8988T (cell line): ENCODE data around the gene RAB11FIP3.
"Not testable (repeated sequence)": the region's sequence is repeated elsewhere in the genome, so short reads cannot be mapped to it uniquely, and the experiment has no call there.

Experiments used
- DNase-seq: peaks from one replicate; pipeline ENCODE4 v3.0.0; 2011

Gene RAB11FIP3

DNA sequence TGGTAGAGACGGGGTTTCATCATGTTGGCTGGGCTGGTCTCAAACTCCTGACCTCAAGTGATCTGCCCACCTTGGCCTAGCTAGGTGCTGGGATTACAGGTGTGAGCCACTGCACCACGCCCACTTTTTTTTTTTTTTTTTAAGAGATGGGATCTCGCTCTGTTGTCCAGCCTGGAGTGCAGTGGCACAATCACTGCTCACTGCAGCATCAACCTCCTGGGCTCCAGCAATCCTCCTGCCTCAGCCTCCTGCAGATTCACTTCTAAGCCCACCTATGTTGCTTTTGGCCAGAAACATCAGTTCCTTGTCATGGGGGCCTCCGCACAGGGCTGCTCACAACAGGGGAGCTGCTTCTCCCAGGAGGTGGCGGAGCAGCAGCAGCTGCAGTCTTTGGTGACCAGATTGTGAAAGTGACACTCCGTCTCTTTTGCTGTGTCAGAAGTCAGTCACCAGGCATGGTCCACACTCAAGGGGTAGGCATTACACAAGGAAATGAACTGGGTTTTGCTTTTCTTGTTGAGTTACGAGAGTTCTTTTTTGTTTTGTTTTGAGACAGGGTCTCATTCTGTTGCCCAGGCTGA lies 32.9 kb upstream of the RAB11FIP3 start:
- DNase-seq: no peak

DNA sequence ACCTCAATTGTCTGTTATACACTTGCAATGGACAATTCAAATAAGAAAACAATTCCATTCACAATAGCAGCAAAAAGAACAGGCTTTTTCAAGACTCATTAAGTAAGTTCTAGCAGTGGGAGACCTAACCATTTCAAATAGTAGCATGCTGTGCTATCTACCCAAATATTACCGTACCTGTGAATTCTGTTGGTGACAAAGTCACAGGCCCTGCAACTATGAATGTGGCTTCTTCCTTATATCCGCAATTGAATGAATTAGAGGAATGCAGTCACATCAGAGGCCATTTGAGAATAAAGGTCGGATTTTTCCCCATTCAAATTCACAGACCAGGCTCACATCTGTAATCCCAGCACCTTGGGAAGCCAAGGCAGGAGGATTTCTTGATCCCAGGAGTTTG lies 29.2 kb upstream of the RAB11FIP3 start:
- DNase-seq: no peak

DNA sequence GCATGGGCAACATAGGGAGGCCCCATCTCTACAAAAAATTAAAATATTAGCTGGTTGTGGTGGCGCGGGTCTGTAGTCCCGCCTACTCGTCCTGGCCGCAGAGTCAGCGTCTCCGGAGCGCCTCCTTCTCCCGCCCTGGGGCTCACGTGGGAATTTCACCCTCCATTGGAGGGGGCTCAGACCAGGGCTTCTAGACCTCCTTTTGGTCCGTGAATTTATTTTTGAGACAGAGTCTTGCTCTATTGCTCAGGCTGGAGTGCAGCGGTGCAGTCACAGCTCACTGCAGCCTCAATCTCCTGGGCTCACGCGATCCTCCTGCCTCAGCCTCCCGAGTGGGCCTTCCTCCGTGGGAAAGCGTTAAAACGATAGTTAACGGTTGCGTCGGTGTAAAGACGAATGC lies 28.8 kb upstream of the RAB11FIP3 start:
- peak; percentile 65 for DNase-seq

DNA sequence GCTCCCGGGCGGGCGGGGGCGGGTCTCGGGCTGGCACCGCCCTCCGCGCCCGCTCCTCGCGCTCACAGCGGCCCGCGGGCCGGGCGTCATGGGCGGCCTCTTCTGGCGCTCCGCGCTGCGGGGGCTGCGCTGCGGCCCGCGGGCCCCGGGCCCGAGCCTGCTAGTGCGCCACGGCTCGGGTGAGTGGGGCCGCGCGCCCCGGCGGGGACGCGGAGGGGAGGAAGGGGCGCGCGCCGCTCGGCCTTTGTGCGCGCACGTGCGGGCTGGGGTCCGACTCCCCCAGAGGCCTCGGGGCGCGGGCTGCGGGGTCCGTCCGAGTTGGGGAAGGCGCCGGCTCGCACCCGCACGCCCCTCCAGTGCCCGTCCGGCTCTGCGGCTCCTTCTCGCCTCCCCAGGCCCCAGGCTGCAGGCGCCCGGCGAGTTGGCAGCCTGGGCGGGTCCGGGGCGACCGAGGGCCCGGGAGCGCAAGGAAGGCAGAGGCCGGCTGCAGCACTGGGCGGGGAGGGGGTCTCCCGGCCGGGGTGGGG lies 28.3 kb upstream of the RAB11FIP3 start, which contains the start of gene NME4:
NME4 (plus strand) TSS at position 65 of the 527 bp plus-strand sequence; CDS start at position 89, 24 bp downstream.
- DNase-seq: peak; percentile 57

DNA sequence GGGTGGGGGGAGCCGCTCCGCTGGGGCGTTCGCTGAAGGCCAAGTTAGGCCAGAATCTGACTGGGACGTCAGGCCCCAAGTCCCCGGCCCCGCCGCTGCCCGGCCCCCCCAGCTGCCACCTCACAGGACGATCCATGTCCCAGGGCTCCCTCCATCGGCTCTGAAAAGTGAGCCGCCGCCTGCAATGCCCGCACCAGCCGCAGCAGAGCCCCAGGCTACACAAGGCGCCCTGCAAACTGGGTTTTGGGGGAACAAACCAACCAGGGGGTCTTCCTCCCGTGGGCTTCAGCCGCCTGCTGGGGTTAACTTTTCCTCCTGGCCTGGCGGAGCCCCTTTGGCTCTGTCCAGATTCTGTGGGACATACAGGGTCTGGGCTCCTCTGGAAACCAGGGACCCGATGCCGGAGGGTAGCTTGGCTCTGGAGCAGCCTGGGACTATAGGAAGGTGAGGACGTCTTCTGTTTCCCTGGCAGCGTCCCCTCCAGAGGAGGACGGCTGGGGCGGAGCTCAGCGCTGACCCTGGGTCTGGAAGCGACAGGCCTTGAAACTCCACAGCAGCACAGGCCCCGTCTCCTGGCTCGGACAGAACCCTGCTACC lies 27.6 kb upstream of the RAB11FIP3 start:
- peak; percentile 82 for DNase-seq

DNA sequence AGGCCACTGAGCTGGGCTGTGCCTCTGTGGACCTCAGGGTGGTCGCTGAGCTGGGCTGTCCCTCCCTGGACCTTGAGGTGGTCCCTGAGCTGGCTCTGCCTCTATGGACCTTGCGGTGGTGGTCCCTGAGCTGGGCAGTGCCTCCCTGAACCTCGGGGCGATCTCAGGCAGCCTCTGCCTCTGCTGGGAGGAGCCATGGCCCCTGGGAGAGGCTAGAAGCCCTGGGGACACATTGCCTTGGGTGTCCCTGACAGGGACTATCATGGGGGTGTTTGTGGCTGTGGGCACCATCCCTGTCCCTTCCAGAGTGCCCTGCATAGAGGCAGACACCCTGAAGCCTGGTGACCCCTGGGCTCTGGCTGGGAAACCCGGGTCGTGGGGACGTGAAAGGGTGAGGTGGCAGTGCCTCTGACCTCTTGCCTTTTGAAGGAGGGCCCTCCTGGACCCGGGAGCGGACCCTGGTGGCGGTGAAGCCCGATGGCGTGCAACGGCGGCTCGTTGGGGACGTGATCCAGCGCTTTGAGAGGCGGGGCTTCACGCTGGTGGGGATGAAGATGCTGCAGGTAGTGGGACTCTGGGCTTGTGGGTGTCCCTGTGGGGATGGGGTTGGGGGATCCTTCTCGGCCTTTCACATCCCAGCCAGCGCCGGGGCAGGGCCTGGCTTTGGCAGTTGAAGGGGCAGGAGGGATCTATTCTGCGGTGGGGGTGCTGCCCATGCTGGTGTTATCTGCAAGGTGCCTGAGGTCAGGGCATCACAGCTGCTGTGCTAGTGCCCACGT lies 26.7 kb upstream of the RAB11FIP3 start:
- DNase-seq: no peak

DNA sequence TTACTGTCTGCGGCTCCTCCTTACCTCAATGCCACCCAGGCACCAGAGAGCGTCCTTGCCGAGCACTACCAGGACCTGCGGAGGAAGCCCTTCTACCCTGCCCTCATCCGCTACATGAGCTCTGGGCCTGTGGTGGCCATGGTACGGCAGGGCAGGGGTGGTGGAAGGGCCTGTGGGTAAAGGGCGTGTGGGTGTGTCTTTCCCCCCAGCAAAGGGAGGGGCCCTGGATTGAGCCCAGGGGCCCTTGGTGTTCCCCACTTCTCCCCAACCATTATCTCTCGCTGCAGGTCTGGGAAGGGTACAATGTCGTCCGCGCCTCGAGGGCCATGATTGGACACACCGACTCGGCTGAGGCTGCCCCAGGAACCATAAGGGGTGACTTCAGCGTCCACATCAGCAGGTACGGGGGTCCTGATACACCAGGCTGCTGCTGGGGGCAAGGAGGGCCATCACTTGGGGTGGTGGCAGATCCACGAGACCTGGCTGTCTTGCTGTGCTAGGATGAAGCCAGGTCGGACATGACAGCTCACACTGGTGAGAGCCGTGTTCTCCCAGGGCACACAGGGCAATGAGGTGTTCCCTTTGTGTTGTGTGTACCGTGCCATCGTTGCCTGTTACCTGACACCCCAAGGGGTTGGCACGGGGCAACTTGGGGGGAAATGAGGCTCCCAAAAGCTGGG lies 26.0 kb upstream of the RAB11FIP3 start:
- no peak for DNase-seq

DNA sequence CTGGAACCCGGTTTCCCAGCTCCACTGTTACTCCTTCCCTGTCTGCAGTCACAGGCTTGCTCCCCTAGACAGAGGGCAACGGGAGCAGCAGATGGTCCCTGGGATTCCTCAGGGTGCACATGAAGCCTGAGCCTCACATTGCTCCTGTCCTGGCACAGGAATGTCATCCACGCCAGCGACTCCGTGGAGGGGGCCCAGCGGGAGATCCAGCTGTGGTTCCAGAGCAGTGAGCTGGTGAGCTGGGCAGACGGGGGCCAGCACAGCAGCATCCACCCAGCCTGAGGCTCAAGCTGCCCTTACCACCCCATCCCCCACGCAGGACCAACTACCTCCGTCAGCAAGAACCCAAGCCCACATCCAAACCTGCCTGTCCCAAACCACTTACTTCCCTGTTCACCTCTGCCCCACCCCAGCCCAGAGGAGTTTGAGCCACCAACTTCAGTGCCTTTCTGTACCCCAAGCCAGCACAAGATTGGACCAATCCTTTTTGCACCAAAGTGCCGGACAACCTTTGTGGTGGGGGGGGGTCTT lies 25.3 kb upstream of the RAB11FIP3 start:
- no peak for DNase-seq

DNA sequence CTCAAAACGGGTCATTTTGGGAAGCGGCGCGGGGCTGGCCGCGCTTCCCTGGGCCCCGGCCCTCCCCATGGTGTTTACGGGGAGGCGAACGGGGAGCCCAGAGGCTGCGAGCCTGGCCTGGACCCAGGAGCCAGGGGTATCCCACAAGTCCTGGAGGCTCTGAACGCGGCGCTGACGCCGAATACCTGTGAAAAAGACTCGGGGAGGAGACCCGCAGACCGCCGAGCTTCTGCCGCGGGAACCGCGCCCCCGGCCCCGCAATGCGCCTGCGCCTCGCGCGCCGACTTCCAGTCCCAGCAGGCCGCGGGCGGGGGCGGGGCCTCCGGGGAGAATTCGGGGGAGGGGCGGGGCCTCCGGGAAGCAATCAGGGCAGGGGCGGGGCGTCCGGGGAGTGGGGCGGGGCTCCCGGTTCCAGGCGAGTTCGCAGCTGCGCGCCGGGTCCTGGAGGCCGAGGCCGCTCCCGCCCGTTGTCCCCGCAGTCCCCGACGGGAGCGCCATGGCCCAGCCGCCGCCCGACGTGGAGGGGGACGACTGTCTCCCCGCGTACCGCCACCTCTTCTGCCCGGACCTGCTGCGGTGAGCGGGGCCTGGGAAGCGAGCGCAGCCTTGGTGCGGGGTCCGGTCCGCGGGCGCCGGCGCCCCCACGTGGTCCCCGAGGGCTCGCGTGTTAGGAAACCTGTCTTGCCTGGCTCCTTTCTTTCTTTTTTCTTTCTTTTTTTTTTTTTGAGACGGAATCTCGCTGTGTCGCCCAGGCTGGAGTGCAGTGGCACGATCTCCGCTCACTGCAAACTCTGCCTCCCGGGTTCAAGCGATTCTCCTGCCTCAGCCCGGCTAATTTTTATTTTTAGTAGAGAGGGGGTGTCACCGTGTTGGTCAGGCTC lies 23.7 kb upstream of the RAB11FIP3 start, which contains the start of gene DECR2:
DECR2 (plus strand) TSS at position 418 of the 881 bp plus-strand sequence; CDS start at position 497, 79 bp downstream.
- peak; percentile 93 for DNase-seq

DNA sequence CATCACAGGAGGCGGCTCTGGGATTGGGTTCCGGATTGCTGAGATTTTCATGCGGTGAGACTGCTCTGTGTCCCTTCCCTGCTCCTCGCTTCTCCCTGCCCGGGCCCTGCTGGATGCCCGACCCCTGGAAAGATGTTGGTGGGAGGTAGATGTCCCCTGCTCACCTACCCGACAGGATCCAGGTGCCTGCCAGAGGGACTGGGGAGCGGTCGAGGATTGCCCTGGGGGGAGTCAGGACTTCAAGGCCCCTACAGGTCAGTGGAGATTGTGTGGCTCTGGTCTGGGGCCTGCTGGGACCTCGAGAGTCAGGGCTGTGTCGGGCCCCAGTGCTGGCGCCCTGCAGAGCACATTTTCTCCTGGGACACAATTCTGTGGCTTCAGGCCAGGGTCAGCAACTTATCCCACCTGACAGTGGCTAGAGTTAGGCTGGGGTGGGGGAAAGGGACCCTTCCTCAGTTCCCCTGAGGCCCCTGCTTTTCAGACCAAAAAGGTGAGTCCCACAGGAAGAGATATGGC lies 20.4 kb upstream of the RAB11FIP3 start:
- DNase-seq: no peak

DNA sequence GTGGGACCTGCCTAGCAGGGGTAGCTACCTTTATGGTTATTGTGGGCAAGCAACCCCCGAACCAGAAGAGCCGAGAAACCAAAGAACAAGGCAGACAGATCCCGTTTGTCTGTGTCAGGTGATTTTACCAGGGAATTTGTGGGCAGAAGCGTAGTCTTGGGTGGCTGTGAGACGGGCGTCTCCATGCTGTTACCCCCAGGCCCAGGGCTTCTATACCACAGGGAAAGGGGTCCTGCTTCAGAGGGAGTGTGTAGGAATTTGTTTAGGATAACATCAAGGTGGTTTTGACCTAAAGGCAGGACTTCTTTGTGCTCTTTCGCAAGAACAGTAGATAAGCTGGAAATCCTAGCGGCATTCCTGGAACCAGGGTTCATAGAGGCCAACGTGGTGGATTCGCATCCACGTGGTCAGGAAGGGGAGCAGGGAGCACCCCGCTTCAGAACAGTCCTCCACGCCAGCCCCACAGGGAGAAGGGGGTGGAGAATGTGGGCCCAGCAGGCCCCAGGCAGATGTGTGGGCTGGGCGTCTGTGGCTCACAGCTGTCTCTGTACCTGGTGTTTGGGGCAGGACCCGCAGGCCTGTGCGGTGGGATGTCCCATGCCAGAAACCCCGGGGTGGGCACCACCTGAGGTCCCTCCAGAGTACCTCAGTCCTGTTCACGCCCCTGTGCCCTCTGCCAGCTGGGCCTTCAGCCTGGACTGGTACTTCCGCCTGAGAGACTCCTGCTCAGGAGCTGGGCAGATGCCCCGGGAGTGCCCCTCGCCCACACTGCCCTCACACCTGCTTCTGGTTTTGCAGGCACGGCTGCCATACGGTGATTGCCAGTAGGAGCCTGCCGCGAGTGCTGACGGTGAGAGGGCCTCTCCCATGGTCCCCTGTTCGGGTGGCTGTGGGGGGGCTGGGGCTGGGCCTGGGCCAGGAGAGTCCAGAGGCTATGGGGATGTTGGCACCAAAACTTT lies 19.6 kb upstream of the RAB11FIP3 start:
- no peak for DNase-seq

DNA sequence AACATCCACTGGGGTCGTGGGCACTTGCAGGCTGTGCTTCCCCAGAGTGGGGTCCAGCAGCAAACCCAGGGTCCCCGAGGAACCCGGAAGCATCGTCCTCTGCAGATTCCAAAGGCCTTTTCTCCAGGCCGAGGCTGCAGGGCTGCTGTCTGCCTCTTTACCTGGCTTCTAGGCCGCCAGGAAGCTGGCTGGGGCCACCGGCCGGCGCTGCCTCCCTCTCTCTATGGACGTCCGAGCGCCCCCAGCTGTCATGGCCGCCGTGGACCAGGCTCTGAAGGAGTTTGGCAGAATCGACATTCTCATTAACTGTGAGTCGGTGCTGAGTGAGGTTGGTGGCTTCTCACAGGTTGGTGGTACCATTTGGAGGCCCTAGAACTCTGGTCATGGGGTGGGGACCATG lies 18.2 kb upstream of the RAB11FIP3 start:
- DNase-seq: no peak

DNA sequence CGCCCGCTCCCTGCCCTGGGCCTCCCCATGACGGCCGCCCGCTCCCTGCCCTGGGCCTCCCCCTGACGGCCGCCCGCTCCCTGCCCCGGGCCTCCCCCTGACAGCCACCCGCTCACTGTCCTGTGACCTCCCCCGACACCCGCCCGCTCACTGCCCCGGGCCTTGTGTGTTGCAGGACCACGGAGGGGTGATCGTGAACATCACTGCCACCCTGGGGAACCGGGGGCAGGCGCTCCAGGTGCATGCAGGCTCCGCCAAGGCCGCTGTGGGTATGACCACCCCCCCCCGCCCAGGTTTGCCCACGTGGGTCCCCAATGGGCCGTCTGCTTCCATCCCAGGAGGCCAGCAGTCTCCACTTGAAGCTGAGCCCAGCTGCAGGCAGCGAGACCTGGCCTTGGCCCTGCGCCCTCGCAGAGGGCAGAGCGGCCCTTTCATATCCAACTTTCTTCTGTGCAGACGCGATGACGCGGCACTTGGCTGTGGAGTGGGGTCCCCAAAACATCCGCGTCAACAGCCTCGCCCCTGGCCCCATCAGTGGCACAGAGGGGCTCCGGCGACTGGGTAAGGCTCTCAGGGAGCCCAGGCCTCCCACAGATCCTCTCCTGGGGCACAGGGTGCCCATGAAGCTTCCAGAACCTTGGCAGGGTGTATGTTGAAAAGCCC lies 14.8 kb upstream of the RAB11FIP3 start:
- DNase-seq: no peak

DNA sequence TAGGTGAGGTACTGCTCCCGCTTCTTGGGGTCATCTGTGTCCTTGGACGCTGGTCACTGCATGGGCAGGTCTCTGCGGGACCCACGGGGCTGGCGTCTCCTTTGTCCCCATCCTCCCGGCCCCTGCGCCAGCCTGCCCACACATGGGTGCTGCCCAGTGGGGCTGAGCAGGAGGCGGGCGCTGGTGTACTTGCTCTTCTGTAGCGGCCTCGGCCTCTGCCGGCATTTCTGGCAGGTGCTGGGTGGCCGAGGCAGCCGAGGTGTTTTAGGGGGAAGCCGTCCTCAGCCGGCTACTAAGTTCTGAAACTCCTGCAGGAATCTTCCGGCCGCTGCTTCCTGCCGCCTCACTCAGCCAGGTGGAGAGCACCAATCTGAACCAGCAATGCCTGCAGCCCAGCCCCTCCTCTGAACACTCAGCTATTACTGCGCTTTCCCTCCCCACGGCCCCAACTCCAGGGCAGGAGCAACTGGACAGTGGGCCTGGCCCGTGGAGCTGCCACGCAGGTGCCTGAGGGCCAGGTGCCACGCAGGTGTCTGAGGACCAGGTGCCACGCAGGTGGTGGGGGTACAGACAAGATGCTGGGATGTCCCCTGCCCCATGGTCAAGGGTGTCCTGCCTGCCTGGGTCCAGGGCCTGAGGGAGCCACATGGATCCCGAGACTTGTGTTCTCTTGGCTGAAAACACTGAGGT lies 13.7 kb upstream of the RAB11FIP3 start:
- no peak for DNase-seq

DNA sequence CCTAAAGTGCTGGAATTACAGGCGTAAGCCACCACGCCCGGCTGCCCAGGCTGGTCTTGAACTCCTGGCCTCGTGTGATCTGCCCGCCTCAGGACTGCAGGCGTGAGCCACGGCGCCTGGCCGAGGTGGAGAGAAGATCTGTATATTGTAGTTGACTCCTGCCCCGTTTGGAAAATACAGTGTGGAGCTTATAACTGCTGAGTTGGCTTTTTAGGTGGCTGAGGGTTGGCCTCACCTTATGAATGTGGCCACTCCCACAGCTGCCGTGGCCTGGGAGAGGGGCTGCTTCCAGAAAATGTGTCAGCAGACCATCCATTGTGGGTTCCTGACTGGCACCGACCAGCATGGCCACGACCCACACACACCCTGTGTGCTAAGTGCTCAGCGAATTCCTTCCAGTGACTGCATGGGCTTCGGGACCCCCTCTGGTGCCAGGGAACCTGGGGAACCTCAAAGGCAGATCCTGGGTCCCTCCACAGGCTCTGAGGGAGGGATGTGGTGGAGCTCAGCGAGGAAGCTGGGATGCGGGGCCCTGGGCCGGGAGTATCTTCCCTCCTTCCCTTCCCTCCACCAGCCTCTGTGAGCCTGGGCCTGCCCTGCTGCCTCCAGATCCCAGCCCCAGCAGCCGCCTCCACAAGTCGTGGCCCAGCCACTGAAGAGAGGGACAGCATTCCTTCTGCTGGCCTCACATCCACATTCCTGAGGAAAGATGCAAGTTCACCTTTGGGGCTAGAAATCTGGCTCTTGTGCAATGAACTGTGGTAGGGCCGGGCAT lies 10.9 kb upstream of the RAB11FIP3 start:
- DNase-seq: no peak

DNA sequence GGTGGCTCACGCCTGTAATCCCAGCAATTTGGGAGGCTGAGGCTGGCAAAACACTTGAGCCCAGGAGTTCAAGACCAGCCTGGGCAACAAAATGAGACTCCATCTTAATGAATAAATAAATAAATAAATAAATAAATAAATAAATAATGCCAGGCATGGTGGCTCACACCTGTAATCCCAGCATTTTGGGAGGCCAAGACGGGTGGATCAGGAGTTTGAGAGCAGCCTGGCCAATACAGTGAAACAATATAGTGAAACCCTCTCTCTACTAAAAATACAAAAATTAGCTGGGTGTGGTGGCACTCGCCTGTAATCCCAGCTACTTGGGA lies 10.3 kb upstream of the RAB11FIP3 start:
- not testable (repeated sequence) for DNase-seq

DNA sequence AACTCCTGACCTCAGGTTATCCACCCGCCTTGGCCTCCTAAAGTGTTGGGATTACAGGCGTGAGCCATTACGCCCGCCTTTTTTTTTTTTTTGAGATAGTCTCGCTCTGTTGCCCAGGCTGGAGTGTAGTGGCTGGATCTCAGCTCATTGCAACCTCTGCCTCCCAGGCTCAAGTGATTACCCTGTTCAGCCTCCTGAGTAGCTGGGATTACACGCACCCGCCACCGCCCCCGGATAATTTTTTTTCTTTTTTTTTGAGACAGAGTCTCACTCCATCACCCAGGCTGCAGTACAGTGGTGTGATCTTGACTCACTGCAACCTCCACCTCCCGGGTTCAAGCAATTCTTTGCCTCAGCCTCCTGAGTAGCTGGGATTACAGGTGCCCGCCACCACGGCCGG lies 3.3 kb upstream of the RAB11FIP3 start:
- DNase-seq: not testable (repeated sequence)

DNA sequence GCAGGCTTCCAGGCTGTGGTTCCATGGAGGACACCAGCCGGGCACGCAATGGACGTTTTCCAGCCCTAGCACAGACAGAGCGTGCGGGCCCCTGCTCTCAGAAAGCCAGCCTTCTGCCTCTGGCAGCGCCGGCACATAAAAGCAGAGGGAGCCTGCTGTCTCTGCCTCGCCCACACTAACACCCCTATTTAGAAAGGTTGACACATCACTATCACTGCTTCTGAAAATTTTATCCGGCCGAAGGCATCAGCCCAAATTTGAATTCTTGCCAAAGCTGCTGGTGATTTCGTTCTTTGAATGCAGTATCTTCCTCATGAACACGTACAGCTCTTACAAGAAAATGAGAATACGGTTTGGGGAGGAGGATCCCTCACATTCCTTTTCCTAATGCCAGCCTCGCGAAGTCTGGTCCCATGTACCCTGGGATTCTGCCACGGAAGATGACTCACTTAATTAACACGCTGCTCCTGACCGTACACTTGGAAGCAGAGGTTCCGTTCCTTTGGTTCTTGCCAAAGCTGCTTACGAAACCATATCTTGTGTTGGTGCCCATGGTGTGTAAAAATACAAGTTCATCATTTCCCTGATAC lies 1.3 kb upstream of the RAB11FIP3 start:
- peak; percentile 66 for DNase-seq
